Skeletal muscle satellite cell (primary cell): Measurements from ENCODE around the gene TP73.

Experiments
- H3K27me3 ChIP-seq: 2 replicates; pipeline ENCODE4 v1.7.0; 2013; ENCODE audit warnings: low read length; ENCODE audit not compliant: control insufficient read depth, insufficient read depth
- H3K36me3 ChIP-seq: 2 replicates; pipeline ENCODE4 v1.7.0; 2013; ENCODE audit warnings: mild to moderate bottlenecking, control low read depth, low read length; ENCODE audit not compliant: insufficient read depth
- H3K4me1 ChIP-seq: 2 replicates; pipeline ENCODE4 v1.7.0; 2013; ENCODE audit warnings: low read length; ENCODE audit not compliant: control insufficient read depth, insufficient read depth
- H3K4me2 ChIP-seq: 2 replicates; pipeline ENCODE4 v1.7.0; 2013; ENCODE audit warnings: mild to moderate bottlenecking, low read length
- H3K4me3 ChIP-seq: 2 replicates; pipeline ENCODE4 v1.7.0; 2013; ENCODE audit warnings: low read length
- H3K9ac ChIP-seq: 2 replicates; pipeline ENCODE4 v1.7.0; 2013; ENCODE audit warnings: mild to moderate bottlenecking, low read depth, low read length, moderate library complexity
- H3K9me3 ChIP-seq: replicated peaks from 2 replicates; pipeline ENCODE4 v1.7.0; 2013; ENCODE audit warnings: mild to moderate bottlenecking, control low read depth, low read length

Gene TP73

DNA sequence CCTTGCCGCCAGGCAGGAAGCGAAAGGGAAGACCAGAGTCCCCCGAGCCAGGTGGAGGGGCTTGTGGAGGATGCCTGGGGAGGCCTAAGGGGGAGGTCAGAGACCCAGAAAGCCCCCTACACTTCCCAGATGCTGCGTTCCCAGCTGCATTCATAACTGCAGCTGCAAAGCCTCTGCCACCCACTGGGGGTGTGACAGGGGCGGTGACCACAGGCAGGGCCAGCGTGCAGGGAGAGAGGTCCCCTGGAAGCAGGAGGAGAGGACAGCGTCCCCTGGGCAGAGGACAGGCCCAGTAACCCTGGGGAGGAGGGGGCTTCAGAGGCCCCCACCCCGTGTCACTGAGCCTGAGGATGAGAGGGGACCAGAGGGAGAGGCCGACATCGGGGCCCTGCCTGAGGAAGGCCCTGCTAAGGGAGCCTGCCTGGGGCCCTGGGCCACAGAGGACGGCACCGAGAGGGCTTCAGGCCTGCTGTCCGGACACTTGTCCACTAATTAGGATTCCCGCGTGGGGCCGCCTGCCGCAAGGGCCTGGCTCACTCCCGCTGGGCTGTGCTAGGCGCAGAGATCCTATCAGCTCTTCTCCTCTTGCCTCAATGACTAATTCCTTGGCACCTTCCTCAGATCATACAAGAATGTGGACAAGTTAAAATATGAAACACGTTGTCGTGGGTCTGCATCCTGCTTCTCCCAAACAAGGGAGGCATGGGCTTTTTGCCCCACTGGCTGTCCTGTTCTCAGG lies 50.8 kb downstream of the TP73 start:
- H3K4me1 ChIP-seq: peaks cover 11% of the 10 kb centered on the region
- peaks cover 55% of the 10 kb centered on the region for H3K27me3 ChIP-seq
- no peak overlapping the region for H3K9ac ChIP-seq
- peak overlapping the region; percentile 18 for H3K4me2 ChIP-seq
- no peak overlapping the region for H3K4me3 ChIP-seq
- no peaks in the 10 kb centered on the region for H3K36me3 ChIP-seq
- no peaks in the 10 kb centered on the region for H3K9me3 ChIP-seq

DNA sequence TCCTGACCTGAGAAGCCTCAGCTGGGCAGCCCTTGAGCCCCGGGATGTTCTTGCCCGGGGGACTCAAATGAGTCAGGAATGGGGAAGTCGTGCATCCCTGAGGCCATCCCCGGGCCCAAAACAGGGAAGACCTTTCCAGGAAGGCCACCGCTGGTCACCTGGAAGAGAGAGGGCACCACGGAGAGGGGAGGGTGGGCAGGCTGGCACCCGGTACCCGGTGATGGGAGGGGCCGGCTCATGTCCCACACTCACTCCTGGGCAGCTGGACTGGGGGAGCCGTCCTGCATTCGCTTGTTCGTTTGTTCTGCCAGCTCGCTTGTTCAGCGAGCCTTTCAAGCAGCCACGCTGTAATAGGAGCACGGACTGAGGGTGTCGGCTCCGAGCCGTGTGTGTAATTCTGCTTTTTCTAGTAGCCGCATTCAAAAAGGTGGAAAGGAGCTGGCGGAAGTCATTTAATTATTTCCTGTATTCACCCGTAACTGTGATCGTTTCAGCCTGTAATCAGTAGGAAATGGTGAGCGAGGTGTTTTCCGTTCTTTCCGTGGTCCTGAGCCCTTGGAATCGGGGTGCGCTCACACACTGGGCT lies 51.6 kb downstream of the TP73 start:
- Histone ChIP-seq H3K9ac (no peak overlapping the region), H3K4me3 (no peak overlapping the region), H3K36me3 (no peaks in the 10 kb centered on the region), H3K27me3 (peaks cover 57% of the 10 kb centered on the region), H3K9me3 (no peaks in the 10 kb centered on the region), H3K4me1 (peaks cover 11% of the 10 kb centered on the region), H3K4me2 (peak overlapping the region; percentile 18)

DNA sequence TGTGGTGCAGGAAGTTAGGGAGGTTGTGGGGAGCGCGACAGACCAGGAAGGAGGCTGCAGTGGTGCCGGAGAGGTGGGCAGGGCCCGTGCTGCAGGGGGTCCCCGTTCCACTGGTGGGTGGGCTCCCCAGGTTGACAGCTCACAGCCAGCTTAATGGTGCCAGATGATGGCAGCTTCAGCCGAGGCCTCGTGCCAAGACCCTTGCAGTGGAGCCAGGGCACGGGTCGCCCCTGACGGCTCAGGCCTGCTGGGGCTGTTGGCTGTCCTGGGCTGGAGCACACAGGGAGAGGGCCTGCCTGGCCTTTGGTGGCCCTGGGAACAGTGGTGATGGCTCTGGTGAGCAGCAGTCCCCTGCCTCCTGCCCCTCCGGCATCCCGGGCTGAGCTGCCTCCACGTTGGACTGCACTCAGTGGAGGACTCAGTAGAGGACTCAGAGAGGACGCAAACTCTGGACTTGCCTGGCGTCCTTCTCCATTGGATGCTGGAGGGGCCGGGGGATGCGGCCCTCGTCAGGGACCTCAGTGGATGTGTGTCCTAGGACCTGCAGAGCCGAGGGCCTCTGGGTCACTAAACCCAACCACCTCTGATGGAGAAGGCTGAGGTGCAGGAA lies 53.1 kb downstream of the TP73 start:
- Histone ChIP-seq H3K4me3 (no peak overlapping the region), H3K27me3 (peaks cover 55% of the 10 kb centered on the region), H3K4me2 (no peak overlapping the region), H3K36me3 (no peaks in the 10 kb centered on the region), H3K4me1 (peaks cover 11% of the 10 kb centered on the region), H3K9me3 (no peaks in the 10 kb centered on the region), H3K9ac (no peak overlapping the region)

DNA sequence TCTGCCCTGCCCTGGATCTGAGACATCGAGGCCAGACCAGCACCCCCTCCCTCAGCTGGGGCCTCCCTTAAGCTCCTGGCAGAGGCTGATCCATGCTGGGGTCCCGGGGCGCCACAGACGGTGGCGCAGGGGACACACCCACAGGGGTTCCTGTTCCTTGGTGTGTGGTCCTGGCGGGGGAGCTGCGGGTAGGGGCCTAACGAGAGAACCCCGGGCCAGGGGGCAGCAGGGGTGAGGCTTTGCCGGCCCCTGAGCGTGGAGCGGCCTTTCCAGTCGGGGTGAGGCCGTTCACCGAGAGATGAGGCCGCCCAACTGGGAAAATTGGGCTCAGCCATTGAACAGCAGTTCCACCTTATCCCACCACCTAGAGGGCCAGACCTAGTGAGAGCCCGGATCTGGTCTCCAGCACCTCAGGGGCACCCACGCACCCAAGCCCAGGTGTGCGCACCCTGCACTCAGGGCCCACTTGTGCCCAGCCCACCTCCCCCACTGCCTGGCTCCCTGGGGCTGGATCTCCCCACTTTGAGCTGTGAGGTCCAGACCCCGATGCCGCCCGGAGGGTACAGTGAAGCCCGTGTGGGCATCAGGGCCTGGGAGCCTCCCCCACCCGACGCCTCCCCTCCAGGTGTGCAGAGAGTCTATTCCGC lies 54.5 kb downstream of the TP73 start:
- H3K9ac ChIP-seq: no peak overlapping the region
- peaks cover 64% of the 10 kb centered on the region for H3K27me3 ChIP-seq
- no peaks in the 10 kb centered on the region for H3K9me3 ChIP-seq
- H3K36me3 ChIP-seq: no peaks in the 10 kb centered on the region
- no peak overlapping the region for H3K4me3 ChIP-seq
- no peak overlapping the region for H3K4me2 ChIP-seq
- H3K4me1 ChIP-seq: peaks cover 11% of the 10 kb centered on the region

DNA sequence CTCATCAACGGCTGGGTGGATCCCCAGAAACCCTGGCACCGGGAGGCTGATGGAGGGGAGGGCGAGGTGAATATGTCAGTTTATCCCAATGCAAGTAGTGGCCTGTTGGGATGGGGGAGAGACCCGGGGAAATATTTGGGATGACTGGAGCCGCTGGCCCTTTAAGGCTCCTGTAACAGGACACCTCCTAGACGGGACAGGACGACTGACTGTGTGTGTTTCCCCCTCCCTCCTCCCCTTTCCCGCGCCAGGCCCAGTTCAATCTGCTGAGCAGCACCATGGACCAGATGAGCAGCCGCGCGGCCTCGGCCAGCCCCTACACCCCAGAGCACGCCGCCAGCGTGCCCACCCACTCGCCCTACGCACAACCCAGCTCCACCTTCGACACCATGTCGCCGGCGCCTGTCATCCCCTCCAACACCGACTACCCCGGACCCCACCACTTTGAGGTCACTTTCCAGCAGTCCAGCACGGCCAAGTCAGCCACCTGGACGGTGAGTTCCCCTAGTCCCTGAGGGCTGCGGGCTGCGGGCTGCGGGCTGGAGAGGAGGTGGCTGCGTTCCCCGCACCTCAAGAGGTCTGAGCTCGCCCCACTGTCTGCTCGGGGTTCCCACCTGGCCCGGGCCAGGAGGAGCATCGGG lies 55.1 kb downstream of the TP73 start:
- Histone ChIP-seq H3K4me2 (no peak overlapping the region), H3K4me1 (peaks cover 11% of the 10 kb centered on the region), H3K4me3 (no peak overlapping the region), H3K9me3 (no peaks in the 10 kb centered on the region), H3K36me3 (no peaks in the 10 kb centered on the region), H3K27me3 (peaks cover 67% of the 10 kb centered on the region), H3K9ac (no peak overlapping the region)

DNA sequence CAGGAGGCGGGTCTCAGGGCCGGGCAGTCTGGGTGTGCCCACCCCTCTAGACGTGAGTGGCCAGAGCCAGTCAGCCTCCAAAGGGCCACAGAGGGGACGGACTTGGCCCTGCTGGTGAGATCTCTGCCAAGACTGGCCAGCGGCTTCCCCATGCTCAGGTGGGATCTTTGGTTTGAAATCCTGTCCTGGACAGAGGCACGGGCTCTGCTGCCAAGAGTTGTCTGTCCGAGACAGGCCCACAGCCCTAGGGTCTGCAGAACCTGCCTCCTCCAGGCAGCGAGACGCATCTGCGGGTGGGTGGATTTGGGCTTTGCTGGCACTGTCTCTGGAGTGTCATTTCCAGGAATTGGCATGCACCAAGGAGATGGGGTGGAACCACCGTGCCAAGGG lies 55.6 kb downstream of the TP73 start:
- no peak overlapping the region for H3K4me3 ChIP-seq
- no peaks in the 10 kb centered on the region for H3K36me3 ChIP-seq
- H3K4me1 ChIP-seq: peaks cover 11% of the 10 kb centered on the region
- H3K27me3 ChIP-seq: peaks cover 67% of the 10 kb centered on the region
- H3K9ac ChIP-seq: no peak overlapping the region
- no peaks in the 10 kb centered on the region for H3K9me3 ChIP-seq
- H3K4me2 ChIP-seq: no peak overlapping the region

DNA sequence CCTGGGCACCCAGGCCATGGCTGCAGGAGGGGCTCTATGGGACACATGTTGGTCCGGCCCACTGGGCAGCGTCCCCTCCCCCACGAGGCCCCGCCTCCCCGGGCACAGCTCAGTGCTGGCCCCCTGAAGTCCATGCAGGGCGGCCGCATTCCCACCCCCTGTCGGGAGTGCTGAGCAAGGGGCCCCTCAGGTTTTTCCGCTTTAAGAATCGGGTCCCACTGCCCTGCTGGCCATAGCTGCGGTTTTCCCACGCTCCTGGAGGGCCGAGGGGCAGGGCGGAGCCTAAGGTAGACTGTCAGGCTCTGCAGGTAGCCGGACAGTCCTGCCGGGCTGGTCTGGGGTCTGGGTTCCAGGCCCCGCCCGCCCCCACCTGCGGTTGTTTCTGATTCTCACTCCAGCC lies 56.5 kb downstream of the TP73 start:
- H3K36me3 ChIP-seq: no peaks in the 10 kb centered on the region
- H3K4me2 ChIP-seq: no peak overlapping the region
- H3K27me3 ChIP-seq: peaks cover 67% of the 10 kb centered on the region
- peaks cover 4% of the 10 kb centered on the region for H3K4me1 ChIP-seq
- no peak overlapping the region for H3K9ac ChIP-seq
- H3K4me3 ChIP-seq: no peak overlapping the region
- no peaks in the 10 kb centered on the region for H3K9me3 ChIP-seq

DNA sequence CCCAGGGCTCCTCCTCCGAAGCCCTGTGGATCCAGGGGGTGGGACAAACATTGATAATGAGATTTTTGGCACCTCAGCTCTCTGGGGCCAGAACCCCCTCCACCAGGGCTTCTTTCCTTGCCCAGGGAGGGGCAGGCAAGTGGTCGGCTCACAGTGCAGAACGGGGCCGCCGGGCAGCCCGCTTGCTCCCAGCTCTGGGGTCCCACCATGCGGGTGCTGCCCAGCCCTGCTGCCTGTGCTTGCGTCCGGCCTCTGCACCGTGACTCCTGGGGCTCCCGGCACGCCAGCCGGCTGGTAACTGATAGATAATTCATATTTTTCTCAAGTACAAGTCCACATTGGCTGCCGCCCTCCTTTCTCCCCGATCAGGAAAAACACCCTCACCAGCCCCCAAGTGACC lies 57.9 kb downstream of the TP73 start:
- no peaks in the 10 kb centered on the region for H3K36me3 ChIP-seq
- no peak overlapping the region for H3K4me3 ChIP-seq
- no peak overlapping the region for H3K9ac ChIP-seq
- H3K9me3 ChIP-seq: no peaks in the 10 kb centered on the region
- no peaks in the 10 kb centered on the region for H3K4me1 ChIP-seq
- no peak overlapping the region for H3K4me2 ChIP-seq
- H3K27me3 ChIP-seq: peaks cover 64% of the 10 kb centered on the region

DNA sequence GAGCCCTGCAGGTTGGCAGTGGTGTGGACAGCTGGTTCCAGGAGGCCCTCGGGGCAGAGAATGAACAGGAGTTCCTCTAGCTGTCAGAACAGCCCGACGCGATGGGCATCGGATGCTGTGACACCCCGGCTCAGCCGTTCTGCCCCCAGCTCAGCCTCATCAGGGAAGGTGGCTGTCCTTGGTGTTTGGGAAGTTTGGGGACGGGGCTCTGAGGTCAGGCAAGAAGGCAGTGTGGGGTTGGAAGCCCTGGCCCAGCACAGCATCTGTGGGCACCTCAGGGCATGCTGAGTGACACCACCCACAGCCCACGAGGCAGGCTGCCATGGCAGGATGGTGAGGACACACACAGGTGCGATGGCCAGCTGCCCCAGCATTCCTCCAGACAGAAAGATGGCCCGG lies 59.1 kb downstream of the TP73 start:
- H3K9ac ChIP-seq: no peak overlapping the region
- H3K4me3 ChIP-seq: no peak overlapping the region
- H3K4me2 ChIP-seq: no peak overlapping the region
- peaks cover 74% of the 10 kb centered on the region for H3K27me3 ChIP-seq
- no peaks in the 10 kb centered on the region for H3K9me3 ChIP-seq
- H3K36me3 ChIP-seq: no peaks in the 10 kb centered on the region
- H3K4me1 ChIP-seq: no peaks in the 10 kb centered on the region

DNA sequence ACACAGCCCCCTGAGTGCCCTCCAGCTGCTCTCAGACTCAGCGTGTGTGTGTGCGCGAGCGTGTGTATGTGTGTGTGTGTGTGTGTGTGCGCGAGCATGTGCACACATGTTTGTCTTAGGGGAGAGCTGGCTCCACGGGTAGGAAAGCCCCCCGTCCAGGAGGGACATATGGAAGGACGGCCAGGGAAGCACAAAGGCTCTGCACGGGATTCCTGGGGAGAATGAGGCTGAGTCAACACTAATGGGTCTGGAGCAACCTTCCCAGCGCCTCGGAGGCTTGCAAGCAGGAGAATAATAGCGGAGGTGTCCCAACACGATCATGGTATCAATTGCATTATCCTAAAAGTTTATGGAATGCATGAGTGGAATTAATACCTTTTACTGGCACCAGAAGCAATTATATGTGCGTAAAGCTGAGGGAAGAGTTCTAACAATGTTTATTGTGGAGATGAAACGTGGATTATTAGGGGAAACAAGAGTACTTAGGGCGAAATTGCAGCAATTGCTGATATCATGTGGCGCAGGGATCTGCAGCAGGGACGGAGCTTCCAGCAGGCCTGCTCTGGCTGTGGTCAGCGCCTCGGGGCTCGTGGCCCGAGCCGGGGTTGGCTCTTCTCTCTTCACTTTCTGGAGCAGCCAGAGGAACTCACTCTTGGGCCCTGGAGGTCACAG lies 59.6 kb downstream of the TP73 start:
- Histone ChIP-seq H3K4me1 (no peaks in the 10 kb centered on the region), H3K4me3 (no peak overlapping the region), H3K36me3 (no peaks in the 10 kb centered on the region), H3K9ac (no peak overlapping the region), H3K4me2 (no peak overlapping the region), H3K27me3 (peaks cover 78% of the 10 kb centered on the region), H3K9me3 (no peaks in the 10 kb centered on the region)
